Activated CD8-positive, alpha-beta T cell treated with anti-CD3 and anti-CD28 coated beads for 36 hours (primary cell): Measurements from ENCODE around the gene SCN9A. TPM values are rescaled to one million over a fixed set of nuclear protein-coding genes. Genes with fewer than 3 reads are reported as not detected.

Experiments
- ATAC-seq: fragments of 200-7000 bp; cut with Tn5 transposase; one replicate; pipeline ENCODE4 v1.10.0; 2021; ENCODE audit warnings: mild to moderate bottlenecking, moderate library complexity
- CTCF ChIA-PET: fragments of 350-600 bp; sonication (Branson Sonifier 250); formaldehyde crosslinking; loops from one replicate; lab custom pipeline; 2021; ENCODE audit warnings: antibody characterized with exemption; lab: Charles Lee
- POLR2A ChIA-PET: fragments of 350-600 bp; sonication (Branson Sonifier 250); formaldehyde crosslinking; loops from one replicate; lab custom pipeline; 2021; ENCODE audit warnings: antibody characterized with exemption; lab: Charles Lee
- DNase-seq: peaks from one replicate; pipeline ENCODE4 v3.0.0-alpha.2; 2020
- H3K27ac Mint-ChIP-seq: one replicate; pipeline ENCODE4 v1.8.0; 2021; ENCODE audit warnings: mild to moderate bottlenecking, mixed read lengths
- H3K27me3 Mint-ChIP-seq: one replicate; pipeline ENCODE4 v1.8.0; 2021; ENCODE audit warnings: mixed read lengths
- H3K36me3 Mint-ChIP-seq: one replicate; pipeline ENCODE4 v1.8.0; 2021; ENCODE audit warnings: low read depth, mixed read lengths
- H3K4me1 Mint-ChIP-seq: one replicate; pipeline ENCODE4 v1.8.0; 2021; ENCODE audit warnings: low read depth, mixed read lengths
- H3K4me3 Mint-ChIP-seq: one replicate; pipeline ENCODE4 v1.8.0; 2021; ENCODE audit warnings: mild to moderate bottlenecking, moderate library complexity, mixed read lengths
- H3K9me3 Mint-ChIP-seq: one replicate; pipeline ENCODE4 v1.8.0; 2021; ENCODE audit warnings: mixed read lengths
- intact Hi-C: fragments of 100-400 bp; cut with micrococcal nuclease; formaldehyde crosslinking; loops from one replicate; pipeline ENCODE4 v1.10.0; 2022
- total RNA-seq, 2 experiments: library from RNA; stranded (reverse); gene quantifications; one replicate each; pipeline ENCODE4 v1.2.3, GENCODE V29; 2021
- TF ChIP-seq, protein P1 (sequence below): fragments of 200-600 bp; IDR thresholded peaks from one replicate; pipeline ENCODE4 v1.8.0; 2022; ENCODE audit warnings: antibody characterized with exemption, mild to moderate bottlenecking

The SCN9A gene
- total RNA-seq, 2 experiments from 2014 or later: not detected

DNA sequence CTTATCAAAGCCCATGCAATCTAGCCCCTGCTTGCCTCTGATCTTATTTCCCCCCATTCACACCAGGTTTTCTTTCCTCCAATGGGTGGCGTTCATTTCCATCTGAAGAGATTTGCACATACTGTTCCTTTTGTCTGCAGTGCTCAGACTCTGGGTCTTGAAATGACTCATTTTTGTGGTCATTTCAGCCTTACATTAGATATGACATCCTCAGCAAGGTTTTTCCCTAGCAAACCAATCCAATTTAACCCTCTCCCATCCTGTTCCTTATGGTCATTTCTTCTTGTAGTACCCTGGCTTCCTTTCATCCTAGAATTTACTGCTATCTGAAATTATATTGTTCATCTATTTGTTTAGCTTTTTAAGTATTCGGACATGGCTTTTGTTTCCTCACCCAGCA, 205.4 kb downstream of the SCN9A start:
- DNase-seq: no peak
- no peak for ATAC-seq
- H3K36me3 Mint-ChIP-seq: no peaks in the 10 kb centered on the region
- H3K27ac Mint-ChIP-seq: no peak overlapping the region
- ChIA-PET CTCF (interaction anchor here (0.8 to 0.9 kb wide), 2 partner anchors 12 kb away, joined by 3 to 4 read pairs; no protein-coding TSS in a partner anchor), POLR2A (no interaction called here)
- H3K4me3 Mint-ChIP-seq: no peak overlapping the region
- intact Hi-C loops: no loop called here
- H3K4me1 Mint-ChIP-seq: no peaks in the 10 kb centered on the region
- H3K9me3 Mint-ChIP-seq: no peaks in the 10 kb centered on the region
- TF ChIP-seq, protein P1, sequence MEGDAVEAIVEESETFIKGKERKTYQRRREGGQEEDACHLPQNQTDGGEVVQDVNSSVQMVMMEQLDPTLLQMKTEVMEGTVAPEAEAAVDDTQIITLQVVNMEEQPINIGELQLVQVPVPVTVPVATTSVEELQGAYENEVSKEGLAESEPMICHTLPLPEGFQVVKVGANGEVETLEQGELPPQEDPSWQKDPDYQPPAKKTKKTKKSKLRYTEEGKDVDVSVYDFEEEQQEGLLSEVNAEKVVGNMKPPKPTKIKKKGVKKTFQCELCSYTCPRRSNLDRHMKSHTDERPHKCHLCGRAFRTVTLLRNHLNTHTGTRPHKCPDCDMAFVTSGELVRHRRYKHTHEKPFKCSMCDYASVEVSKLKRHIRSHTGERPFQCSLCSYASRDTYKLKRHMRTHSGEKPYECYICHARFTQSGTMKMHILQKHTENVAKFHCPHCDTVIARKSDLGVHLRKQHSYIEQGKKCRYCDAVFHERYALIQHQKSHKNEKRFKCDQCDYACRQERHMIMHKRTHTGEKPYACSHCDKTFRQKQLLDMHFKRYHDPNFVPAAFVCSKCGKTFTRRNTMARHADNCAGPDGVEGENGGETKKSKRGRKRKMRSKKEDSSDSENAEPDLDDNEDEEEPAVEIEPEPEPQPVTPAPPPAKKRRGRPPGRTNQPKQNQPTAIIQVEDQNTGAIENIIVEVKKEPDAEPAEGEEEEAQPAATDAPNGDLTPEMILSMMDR: no peak
- peaks cover 10% of the 10 kb centered on the region for H3K27me3 Mint-ChIP-seq

DNA sequence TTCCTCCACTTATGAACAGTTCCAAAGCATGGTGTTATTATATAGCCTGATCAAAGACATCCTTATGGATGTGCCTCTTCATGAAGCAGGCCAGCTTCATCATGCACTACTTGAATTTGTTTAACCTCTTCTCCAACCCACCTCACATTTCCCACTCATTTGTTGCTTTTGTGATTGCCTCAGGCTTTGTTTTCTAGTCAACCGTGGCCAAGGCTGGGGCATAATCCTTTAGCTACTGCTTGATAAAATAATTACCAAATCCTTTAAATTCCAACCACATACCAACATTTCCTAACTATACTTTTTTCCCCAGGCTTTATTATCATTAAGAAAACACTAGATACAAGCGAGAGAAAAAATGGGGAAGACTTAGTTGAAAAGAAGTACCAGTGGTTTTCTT, 208.3 kb downstream of the SCN9A start:
- POLR2A ChIA-PET: no interaction called here
- Mint-ChIP-seq H3K4me3 (no peak overlapping the region), H3K27ac (no peak overlapping the region), H3K4me1 (no peaks in the 10 kb centered on the region), H3K36me3 (no peaks in the 10 kb centered on the region), H3K9me3 (no peaks in the 10 kb centered on the region), H3K27me3 (peaks cover 13% of the 10 kb centered on the region)
- intact Hi-C loops: no loop called here
- DNase-seq (no peak), ATAC-seq (no peak)
- CTCF ChIA-PET: no interaction called here
- TF ChIP-seq, protein P1: no peak

DNA sequence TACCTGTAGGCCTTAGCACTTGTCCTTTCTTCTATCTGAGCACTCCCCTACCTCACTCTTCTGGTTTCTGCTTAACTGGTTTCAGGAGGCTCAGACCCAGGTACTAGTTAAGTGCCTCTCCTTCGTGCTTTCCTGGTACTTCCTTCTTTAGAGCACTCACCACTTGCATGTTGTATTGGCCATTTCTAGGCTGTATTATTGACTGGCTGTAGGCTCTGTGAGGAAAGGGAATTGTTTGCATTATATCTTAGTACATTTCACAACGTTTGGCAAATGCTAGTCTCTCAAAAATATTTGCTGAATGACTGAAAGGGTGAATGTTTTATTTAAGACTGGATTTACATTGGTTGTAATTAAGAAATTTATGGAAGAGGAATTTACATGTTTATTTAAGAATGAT, 212.0 kb downstream of the SCN9A start:
- CTCF ChIA-PET: interaction anchor here (1.3 to 1.7 kb wide), 2 partner anchors 18 to 36 kb away, joined by 3 to 5 read pairs; partner anchors contain the start of gene SCN1A
- POLR2A ChIA-PET: no interaction called here

DNA sequence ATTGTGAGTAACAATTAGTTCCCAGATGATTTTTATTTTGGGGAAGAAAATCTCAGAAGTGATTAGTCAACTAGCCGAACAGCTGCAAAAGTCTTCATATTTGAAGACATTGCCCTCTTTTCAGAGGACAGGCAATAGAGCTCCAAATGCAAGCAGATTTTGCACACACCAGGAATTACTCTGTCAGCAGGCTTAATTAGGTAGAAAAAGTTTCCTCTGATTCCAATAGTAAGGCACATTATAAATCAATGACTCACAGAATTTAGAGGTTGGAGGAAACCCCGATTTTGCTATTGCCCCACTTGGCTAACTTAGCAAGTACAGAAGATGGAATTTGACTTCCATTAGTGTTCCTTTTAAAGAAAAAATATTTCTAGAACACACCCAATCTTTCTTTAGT, 217.2 kb downstream of the SCN9A start:
- ChIA-PET POLR2A (no interaction called here), CTCF (interaction anchor here (0.7 kb wide), 1 partner anchor 11 kb away, joined by 3 read pairs; no protein-coding TSS in a partner anchor)
- no peaks in the 10 kb centered on the region for H3K36me3 Mint-ChIP-seq
- DNase-seq: no peak
- H3K4me3 Mint-ChIP-seq: no peak overlapping the region
- ATAC-seq: no peak
- no peaks in the 10 kb centered on the region for H3K9me3 Mint-ChIP-seq
- H3K27ac Mint-ChIP-seq: no peak overlapping the region
- intact Hi-C loops: no loop called here
- TF ChIP-seq, protein P1: no peak
- H3K4me1 Mint-ChIP-seq: no peaks in the 10 kb centered on the region
- H3K27me3 Mint-ChIP-seq: peaks cover 6% of the 10 kb centered on the region

More for the DNA sequence above, 212.0 kb downstream of the SCN9A start:
- peaks cover 7% of the 10 kb centered on the region for H3K27me3 Mint-ChIP-seq
- TF ChIP-seq, protein P1: no peak
- no peaks in the 10 kb centered on the region for H3K36me3 Mint-ChIP-seq
- no peaks in the 10 kb centered on the region for H3K4me1 Mint-ChIP-seq
- H3K9me3 Mint-ChIP-seq: no peaks in the 10 kb centered on the region
- ATAC-seq (no peak), DNase-seq (no peak)
- H3K27ac Mint-ChIP-seq: no peak overlapping the region
- intact Hi-C loops: no loop called here
- H3K4me3 Mint-ChIP-seq: no peak overlapping the region

DNA sequence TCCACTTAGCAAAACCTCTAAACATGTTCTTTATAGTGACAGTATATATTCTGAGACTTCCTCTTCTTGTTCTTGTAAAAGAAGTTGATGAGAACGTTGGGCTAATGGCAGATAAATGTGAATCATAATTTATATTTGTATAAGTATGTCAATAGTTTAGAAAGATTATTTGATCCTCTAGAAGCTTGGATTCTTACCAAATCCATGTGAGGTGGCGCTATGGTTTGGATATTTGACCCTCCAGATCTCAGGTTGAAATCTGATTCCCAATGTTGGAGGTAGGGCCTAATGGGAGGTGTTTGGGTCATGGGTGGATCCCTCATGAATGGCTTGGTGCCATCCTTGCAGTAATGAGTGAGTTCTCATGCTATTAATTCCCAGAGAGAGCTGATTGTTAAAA, 218.2 kb downstream of the SCN9A start:
- no peak for DNase-seq
- ChIA-PET POLR2A (no interaction called here), CTCF (no interaction called here)
- H3K27me3 Mint-ChIP-seq: peaks cover 7% of the 10 kb centered on the region
- H3K9me3 Mint-ChIP-seq: no peaks in the 10 kb centered on the region
- intact Hi-C loops: no loop called here
- H3K4me3 Mint-ChIP-seq: no peak overlapping the region
- TF ChIP-seq, protein P1: no peak
- no peak overlapping the region for H3K27ac Mint-ChIP-seq
- H3K36me3 Mint-ChIP-seq: no peaks in the 10 kb centered on the region
- H3K4me1 Mint-ChIP-seq: no peaks in the 10 kb centered on the region
- no peak for ATAC-seq
